B cell (primary cell): ENCODE measurements around the gene LSG1. TPM values are rescaled to one million over a fixed set of nuclear protein-coding genes. Genes with fewer than 3 reads are reported as not detected.

Source experiments
- ATAC-seq: fragments of 200-7000 bp; cut with Tn5 transposase; one replicate; pipeline ENCODE4 v1.10.0; 2021; ENCODE audit warnings: low read depth, mild to moderate bottlenecking, moderate number of reproducible peaks, moderate library complexity
- CTCF ChIA-PET: fragments of 350-600 bp; sonication (Branson Sonifier 250); formaldehyde crosslinking; loops from one replicate; lab custom pipeline; 2021; ENCODE audit warnings: antibody characterized with exemption, inconsistent platforms; lab: Charles Lee
- POLR2A ChIA-PET: fragments of 350-600 bp; sonication (Branson Sonifier 250); formaldehyde crosslinking; loops from one replicate; lab custom pipeline; 2021; ENCODE audit warnings: antibody characterized with exemption; lab: Charles Lee
- DNase-seq: peaks from one replicate; pipeline ENCODE4 v3.0.0; 2013
- H2AFZ ChIP-seq: 2 replicates; pipeline ENCODE4 v1.6.1; 2012; ENCODE audit warnings: mild to moderate bottlenecking, low read depth, low read length; ENCODE audit not compliant: insufficient read depth, poor library complexity, severe bottlenecking
- H3K27ac ChIP-seq, 2 donors: 1 replicate in 1 of 2; 2 replicates in 1 of 2; pipeline ENCODE4 v1.5.1; 2012 to 2013; ENCODE audit warnings: low read length in 2 of 2, mild to moderate bottlenecking in 2 of 2, moderate library complexity in 1 of 2
- H3K27me3 ChIP-seq, 4 experiments: fragments of 200-600 bp in 1 of 4; sonication (generic) in 1 of 4; replicated peaks in 1 of 4; 1 replicate in 2 of 4; 2 replicates in 2 of 4; pipeline versions ENCODE4 v1.6.1 to v1.7.0; 2013 to 2016; ENCODE audit warnings: low read length in 3 of 4, mild to moderate bottlenecking in 2 of 4, mixed read lengths in 1 of 4, moderate library complexity in 1 of 4; ENCODE audit not compliant: insufficient read depth in 4 of 4, control insufficient read depth in 3 of 4; ENCODE audit errors: control extremely low read depth in 1 of 4
- H3K36me3 ChIP-seq, 2 experiments: replicated peaks in 1 of 2; 1 replicate in 1 of 2; 2 replicates in 1 of 2; pipeline versions ENCODE4 v1.6.1 to v1.7.1; 2013; ENCODE audit warnings: low read length in 1 of 2; ENCODE audit not compliant: insufficient read depth in 2 of 2, control insufficient read depth in 1 of 2; ENCODE audit errors: control extremely low read depth in 1 of 2, extremely low read depth in 1 of 2
- H3K4me1 ChIP-seq, 2 donors: fragments of 200-600 bp in 1 of 2; sonication (generic) in 1 of 2; 1 replicate in 1 of 2; 2 replicates in 1 of 2; pipeline versions ENCODE4 v1.5.1 to v1.6.1; 2013 to 2017; ENCODE audit warnings: low read length in 2 of 2; ENCODE audit not compliant: control insufficient read depth in 2 of 2, insufficient read depth in 2 of 2
- H3K4me2 ChIP-seq: replicated peaks from 2 replicates; pipeline ENCODE3; 2012; ENCODE audit warnings: mild to moderate bottlenecking, low read depth, low read length; ENCODE audit not compliant: poor library complexity, severe bottlenecking
- H3K4me3 ChIP-seq, 5 experiments: fragments of 200-600 bp in 1 of 5; sonication (generic) in 1 of 5; 1 replicate in 3 of 5; 2 replicates in 2 of 5; pipeline versions ENCODE4 v1.5.1 to v1.7.0; 2011 to 2016; ENCODE audit warnings: low read length in 4 of 5, mild to moderate bottlenecking in 4 of 5, low read depth in 2 of 5, control low read depth in 1 of 5, moderate library complexity in 1 of 5; ENCODE audit not compliant: insufficient read depth in 1 of 5; ENCODE audit errors: control extremely low read depth in 1 of 5, extremely low read depth in 1 of 5
- H3K79me2 ChIP-seq: fragments of 200-600 bp; sonication (generic); one replicate; pipeline ENCODE4 v1.6.0; 2016; ENCODE audit warnings: low read length; ENCODE audit not compliant: control insufficient read depth, insufficient read depth
- H3K9ac ChIP-seq: fragments of 200-600 bp; sonication (generic); 2 replicates; pipeline ENCODE4 v1.6.1; 2017; ENCODE audit warnings: mild to moderate bottlenecking, low read length, moderate library complexity
- H3K9me3 ChIP-seq, 3 donors: one replicate each; pipeline versions ENCODE4 v1.6.1 to v1.7.1; 2013; ENCODE audit warnings: low read length in 2 of 3; ENCODE audit not compliant: control insufficient read depth in 2 of 3, insufficient read depth in 1 of 3; ENCODE audit errors: control extremely low read depth in 1 of 3
- H4K20me1 ChIP-seq: 2 replicates; pipeline ENCODE4 v1.6.0; 2012; ENCODE audit warnings: mild to moderate bottlenecking, low read length; ENCODE audit not compliant: insufficient read depth, control insufficient read depth, poor library complexity, severe bottlenecking
- H3K27ac Mint-ChIP-seq: one replicate; pipeline ENCODE4 v1.8.0; 2021; ENCODE audit warnings: mixed read lengths
- H3K27me3 Mint-ChIP-seq: one replicate; pipeline ENCODE4 v1.8.0; 2021; ENCODE audit warnings: mixed read lengths
- H3K4me1 Mint-ChIP-seq: one replicate; pipeline ENCODE4 v1.8.0; 2021; ENCODE audit warnings: mixed read lengths
- H3K4me3 Mint-ChIP-seq: one replicate; pipeline ENCODE4 v1.8.0; 2021; ENCODE audit warnings: mixed read lengths
- H3K9me3 Mint-ChIP-seq: one replicate; pipeline ENCODE4 v1.8.0; 2022; ENCODE audit warnings: mixed read lengths; ENCODE audit not compliant: insufficient read depth
- CTCF ChIP-seq: fragments of 200-600 bp; IDR thresholded peaks from one replicate; pipeline ENCODE4 v1.8.0; 2022; ENCODE audit warnings: antibody characterized with exemption, mild to moderate bottlenecking
- EZH2 ChIP-seq: IDR thresholded peaks from 2 replicates; pipeline ENCODE4 v1.6.1; 2012; ENCODE audit warnings: borderline replicate concordance, low read depth, mild to moderate bottlenecking, moderate library complexity, low read length; ENCODE audit not compliant: insufficient read depth, poor library complexity, severe bottlenecking
- WGBS: methylation state at CpG from one replicate; pipeline ENCODE4 v1.1.5; 2013; ENCODE audit warnings: missing lambda C conversion rate; ENCODE audit not compliant: insufficient coverage; 5-methylcytosine and 5-hydroxymethylcytosine counted together
- intact Hi-C: fragments of 100-400 bp; cut with micrococcal nuclease; formaldehyde crosslinking; loops from one replicate; pipeline ENCODE4 v1.10.0; 2022
- polyA plus RNA-seq: library from polyadenylated mRNA; depleted of rRNA; stranded (reverse); fragments of >200 nt; gene quantifications from 2 replicates; pipeline ENCODE4 v1.2.3, GENCODE V29; 2012
- total RNA-seq, 2 donors: library from RNA; stranded (reverse); fragments of 120-200 nt in 1 of 2; gene quantifications; 1 replicate in 1 of 2; 2 replicates in 1 of 2; pipeline versions ENCODE4 v1.2.3 to v1.2.4, GENCODE V29; 2013 to 2022

The LSG1 gene
- total and polyA plus RNA-seq, 2 donors (not counting 1 experiment from before 2014, with no cell fraction given) = 29.4 to 54.6 TPM

- Histone ChIP-seq H3K9me3 (peaks cover 0 to 5% (median 0%) of the 10 kb centered on the region in 3 donors), H3K4me3 (no peak overlapping the region), H3K9ac (no peak overlapping the region), H3K27me3 (no peaks in the 10 kb centered on the region), H4K20me1 (peaks cover 19% of the 10 kb centered on the region), H2AFZ (peak overlapping the region; percentile 29), H3K79me2 (peaks cover 42% of the 10 kb centered on the region), H3K4me1 (peaks cover 15 to 29% of the 10 kb centered on the region in 2 donors), H3K36me3 (peaks cover 0 to 5% of the 10 kb centered on the region in 2 experiments), H3K4me2 (peak overlapping the region; percentile 46), H3K27ac (no peak overlapping the region)
- intact Hi-C loops = loop anchor here (1.0 to 10.0 kb wide), 7 partner anchors 11 to 588 kb away; partner anchors contain the start of genes LSG1 and XXYLT1
- H3K27me3 Mint-ChIP-seq = no peaks in the 10 kb centered on the region
- WGBS = 55% methylated on average over 14 of the region's 14 CpGs
- ChIA-PET CTCF (interaction anchor here (0.6 to 13.4 kb wide), 84 partner anchors 9 to 859 kb away, joined by 3 to 231 read pairs (median 4); partner anchors contain the start of genes LSG1 and XXYLT1), POLR2A (interaction anchor here (0.7 to 1.4 kb wide), 7 partner anchors 8 to 861 kb away, joined by 3 to 9 read pairs (median 4); partner anchors contain the start of genes LSG1, PPP1R2 and XXYLT1)
- H3K4me3 Mint-ChIP-seq = peak overlapping the region; percentile 23
- peaks cover 43% of the 10 kb centered on the region for H3K4me1 Mint-ChIP-seq
- DNase-seq (peak; percentile 87), ATAC-seq (peak; percentile 37)
- TF ChIP-seq CTCF = peak; percentile 90
- no peak for TF ChIP-seq EZH2
- H3K27ac Mint-ChIP-seq = peak overlapping the region; percentile 26
- H3K9me3 Mint-ChIP-seq = no peaks in the 10 kb centered on the region
Measured at GRCh38 chr3:194682694-194683310, 10.8 kb upstream of the LSG1 start.
